NAMALWA (cell line): Measurements from ENCODE around the gene GALNTL6.

Source experiments
- DNase-seq: peaks from one replicate; pipeline ENCODE4 v3.0.0-alpha.2; 2015; ENCODE audit warnings: low spot score

GALNTL6 gene

GRCh38 chr4:172554588-172554987 lies 741.4 kb downstream of the GALNTL6 start:
- no peak for DNase-seq

GRCh38 chr4:172555725-172556124 lies 742.5 kb downstream of the GALNTL6 start:
- DNase-seq = no peak

GRCh38 chr4:172573899-172574298 lies 760.7 kb downstream of the GALNTL6 start:
- DNase-seq = peak; percentile 6

GRCh38 chr4:172578712-172579111 lies 765.5 kb downstream of the GALNTL6 start:
- DNase-seq = no peak

GRCh38 chr4:172584816-172585215 lies 771.6 kb downstream of the GALNTL6 start:
- no peak for DNase-seq

GRCh38 chr4:172596206-172596605 lies 783.0 kb downstream of the GALNTL6 start:
- DNase-seq = no peak

GRCh38 chr4:172599554-172599953 lies 786.4 kb downstream of the GALNTL6 start:
- no peak for DNase-seq

- DNase-seq = no peak
These were observed 788.0 kb downstream of the GALNTL6 start for GRCh38 chr4:172601195-172601594.

- no peak for DNase-seq
These were observed 806.0 kb downstream of the GALNTL6 start for GRCh38 chr4:172619218-172619617.

GRCh38 chr4:172619798-172620197 lies 806.6 kb downstream of the GALNTL6 start:
- DNase-seq = no peak

GRCh38 chr4:172628263-172628662 lies 815.1 kb downstream of the GALNTL6 start:
- no peak for DNase-seq

- DNase-seq = no peak
These were observed 817.1 kb downstream of the GALNTL6 start for GRCh38 chr4:172630280-172630679.

GRCh38 chr4:172631832-172632231 lies 818.6 kb downstream of the GALNTL6 start:
- no peak for DNase-seq

GRCh38 chr4:172648471-172648870 lies 835.3 kb downstream of the GALNTL6 start:
- DNase-seq = no peak

GRCh38 chr4:172649143-172649542 lies 835.9 kb downstream of the GALNTL6 start:
- DNase-seq = no peak

GRCh38 chr4:172650758-172651530 lies 837.7 kb downstream of the GALNTL6 start:
- DNase-seq = no peak

- no peak for DNase-seq
These were observed 838.8 kb downstream of the GALNTL6 start for GRCh38 chr4:172651961-172652360.

GRCh38 chr4:172652369-172652768 lies 839.2 kb downstream of the GALNTL6 start:
- DNase-seq = no peak

- DNase-seq = no peak
These were observed 840.5 kb downstream of the GALNTL6 start for GRCh38 chr4:172653676-172654075.

- DNase-seq = no peak
These were observed 841.3 kb downstream of the GALNTL6 start for GRCh38 chr4:172654457-172654856.

GRCh38 chr4:172656055-172656454 lies 842.9 kb downstream of the GALNTL6 start:
- DNase-seq = no peak

GRCh38 chr4:172657081-172657480 lies 843.9 kb downstream of the GALNTL6 start:
- no peak for DNase-seq

- no peak for DNase-seq
These were observed 847.0 kb downstream of the GALNTL6 start for GRCh38 chr4:172660251-172660650.

- DNase-seq = no peak
These were observed 848.9 kb downstream of the GALNTL6 start for GRCh38 chr4:172662113-172662512.
